HG03103 (cell line): ENCODE measurements around the gene C2orf68.
"Not testable (repeated sequence)": the region's sequence is repeated elsewhere in the genome, so short reads cannot be mapped to it uniquely, and the experiment has no call there.

Experiments
- ATAC-seq: cut with Tn5 transposase; IDR thresholded peaks from one replicate; pipeline ENCODE4 v1.9.1; 2021; ENCODE audit warnings: low read depth; ENCODE audit not compliant: unreplicated experiment

Gene C2orf68, protein sequence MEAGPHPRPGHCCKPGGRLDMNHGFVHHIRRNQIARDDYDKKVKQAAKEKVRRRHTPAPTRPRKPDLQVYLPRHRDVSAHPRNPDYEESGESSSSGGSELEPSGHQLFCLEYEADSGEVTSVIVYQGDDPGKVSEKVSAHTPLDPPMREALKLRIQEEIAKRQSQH

GRCh38 chr2:85611705-85612587, at the start of gene C2orf68:
C2orf68 (minus strand) TSS chr2:85612066; CDS start chr2:85611984, 82 bp downstream.
- peak; percentile 75 for ATAC-seq

- no peak for ATAC-seq
These were observed 49.4 kb upstream of the C2orf68 start for GRCh38 chr2:85661139-85661858.

DNA sequence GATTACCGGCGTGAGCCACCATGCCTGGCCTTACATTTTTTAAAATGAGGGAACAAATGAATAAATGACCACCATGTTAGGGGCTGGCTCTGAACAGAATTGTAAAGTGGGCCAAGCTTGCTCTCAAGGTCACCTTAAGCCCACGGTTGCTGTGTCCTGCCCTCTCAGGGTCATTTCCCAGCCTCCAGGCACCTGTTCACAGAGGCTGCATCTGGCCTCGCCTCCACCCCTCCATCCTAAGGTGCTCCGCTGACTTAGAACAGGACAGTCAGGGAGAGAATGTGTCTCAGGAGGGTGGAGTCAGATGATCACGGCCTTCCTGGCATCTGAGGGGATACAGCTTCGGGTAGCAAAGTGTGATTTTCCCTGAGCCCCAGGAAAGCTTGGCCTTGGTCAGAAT, 48.9 kb upstream of the C2orf68 start:
- ATAC-seq, result no peak

DNA sequence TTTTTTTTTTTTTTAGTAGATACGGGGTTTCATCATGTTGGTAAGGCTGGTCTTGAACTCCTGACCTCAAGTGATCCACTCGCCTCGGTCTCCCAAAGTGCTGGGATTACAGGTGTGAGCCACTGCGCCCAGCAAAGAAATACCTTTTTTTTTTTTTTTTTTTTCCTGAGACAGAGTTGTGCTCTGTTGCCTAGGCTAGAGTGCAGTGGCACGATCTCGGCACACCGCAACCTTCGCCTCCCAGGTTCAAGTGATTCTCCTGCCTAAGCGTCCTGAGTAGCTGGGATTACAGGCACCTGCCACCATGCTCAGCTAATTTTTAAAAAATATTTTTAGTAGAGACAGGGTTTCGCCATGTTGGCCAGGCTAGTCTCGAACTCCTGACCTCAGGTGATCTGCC, 48.4 kb upstream of the C2orf68 start:
- not testable (repeated sequence) for ATAC-seq

- no peak for ATAC-seq
These were observed 47.6 kb upstream of the C2orf68 start for GRCh38 chr2:85659324-85659981.

DNA sequence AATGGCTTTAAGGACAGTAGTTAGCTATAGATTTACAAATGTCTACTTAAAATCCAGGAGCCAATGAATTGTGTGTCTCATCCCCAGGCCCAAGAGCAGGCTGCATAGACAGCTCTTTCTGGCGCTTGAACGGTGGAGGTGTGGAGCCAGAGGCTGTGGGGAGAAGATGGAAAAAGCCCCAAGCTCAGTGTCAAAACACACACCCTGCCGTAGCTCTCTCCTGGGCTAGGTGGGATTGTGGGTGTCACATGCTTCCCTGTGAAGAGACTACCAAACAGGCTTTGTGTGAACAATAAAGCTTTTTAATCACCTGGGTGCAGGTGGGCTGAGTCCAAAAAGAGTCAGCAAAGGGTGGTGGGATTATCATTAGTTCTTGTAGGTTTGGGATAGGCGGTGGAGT, 45.5 kb upstream of the C2orf68 start:
- not testable (repeated sequence) for ATAC-seq

DNA sequence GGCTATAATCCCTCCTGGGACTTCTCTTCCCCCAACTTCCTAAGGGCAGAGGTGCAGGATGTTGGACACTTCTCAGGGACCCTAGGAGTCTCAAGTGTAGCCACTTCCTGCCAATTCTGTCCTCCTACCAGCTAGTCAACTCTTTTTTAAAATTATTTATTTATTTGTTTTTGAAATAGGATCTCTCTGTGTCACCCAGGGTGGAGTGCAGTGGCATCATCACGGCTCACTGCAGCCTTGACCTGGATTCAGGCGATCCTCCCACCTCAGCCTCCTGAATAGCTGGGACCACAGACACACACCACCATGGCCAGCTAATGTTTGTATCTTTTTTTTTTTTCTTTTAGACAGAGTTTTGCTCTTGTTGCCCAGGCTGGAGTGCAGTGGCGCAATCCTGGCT, 44.6 kb upstream of the C2orf68 start:
- no peak for ATAC-seq

DNA sequence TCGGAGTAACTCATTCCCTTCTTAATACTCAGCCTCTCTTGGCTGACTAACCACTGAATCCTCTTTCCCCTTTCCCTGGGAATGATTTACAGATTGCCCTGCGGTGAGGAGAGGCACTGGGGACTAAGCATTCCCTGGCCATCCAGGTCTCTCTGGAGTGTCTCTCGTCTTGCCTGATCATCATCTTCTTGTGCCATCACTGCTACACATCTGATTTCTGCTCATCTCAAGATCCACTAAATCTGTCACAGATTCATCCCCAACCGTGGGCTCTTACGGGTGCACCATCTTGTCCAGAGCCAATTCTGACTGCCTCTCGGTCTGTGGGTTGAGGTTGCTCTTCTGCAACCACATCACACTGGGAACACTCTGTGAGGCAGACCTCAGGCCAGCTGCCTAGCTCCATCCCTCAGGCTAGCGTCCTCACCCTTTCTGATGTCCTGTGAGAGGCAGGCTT, 44.1 kb upstream of the C2orf68 start:
- ATAC-seq, result no peak

GRCh38 chr2:85653996-85654395, 42.1 kb upstream of the C2orf68 start:
- no peak for ATAC-seq

DNA sequence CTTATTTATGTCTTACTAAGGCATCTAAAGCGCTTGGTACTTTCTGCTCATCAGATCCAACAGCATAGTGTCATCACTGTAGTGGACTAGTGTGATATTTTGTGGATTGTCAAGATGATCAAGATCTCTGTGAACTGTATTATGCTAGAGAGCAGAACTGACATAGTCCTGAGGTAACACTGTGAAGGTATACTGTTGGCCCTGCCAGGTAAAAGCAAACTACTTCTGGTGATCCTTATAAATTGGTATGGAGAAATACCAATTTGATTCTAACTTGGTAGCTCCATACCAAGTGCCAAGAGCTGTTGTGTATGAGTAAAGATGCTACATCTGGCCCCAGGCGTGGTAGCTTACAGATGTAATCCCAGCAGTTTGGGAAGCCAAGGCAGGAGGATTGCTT, 40.2 kb upstream of the C2orf68 start:
- ATAC-seq, result no peak

GRCh38 chr2:85651097-85651496, 39.2 kb upstream of the C2orf68 start:
- ATAC-seq, result no peak

DNA sequence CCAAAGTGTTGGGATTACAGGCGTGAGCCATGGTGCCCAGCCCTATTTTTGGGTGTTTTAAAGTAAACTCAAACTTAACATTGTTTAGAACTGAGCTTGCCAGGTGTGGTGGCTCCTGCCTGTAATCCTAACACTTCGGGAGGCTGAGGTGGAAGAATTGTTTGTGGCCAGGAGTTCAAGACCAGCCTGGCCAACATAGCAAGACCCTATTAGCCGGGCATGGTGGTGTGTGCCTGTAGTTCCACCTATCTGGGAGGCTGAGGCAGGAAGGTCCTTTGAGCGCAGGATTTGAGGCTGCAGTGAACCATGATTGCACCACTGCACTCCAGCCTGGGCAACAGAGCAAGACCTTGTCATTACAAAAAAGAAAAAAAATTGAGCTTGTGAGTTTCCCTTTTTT, 38.6 kb upstream of the C2orf68 start:
- no peak for ATAC-seq

DNA sequence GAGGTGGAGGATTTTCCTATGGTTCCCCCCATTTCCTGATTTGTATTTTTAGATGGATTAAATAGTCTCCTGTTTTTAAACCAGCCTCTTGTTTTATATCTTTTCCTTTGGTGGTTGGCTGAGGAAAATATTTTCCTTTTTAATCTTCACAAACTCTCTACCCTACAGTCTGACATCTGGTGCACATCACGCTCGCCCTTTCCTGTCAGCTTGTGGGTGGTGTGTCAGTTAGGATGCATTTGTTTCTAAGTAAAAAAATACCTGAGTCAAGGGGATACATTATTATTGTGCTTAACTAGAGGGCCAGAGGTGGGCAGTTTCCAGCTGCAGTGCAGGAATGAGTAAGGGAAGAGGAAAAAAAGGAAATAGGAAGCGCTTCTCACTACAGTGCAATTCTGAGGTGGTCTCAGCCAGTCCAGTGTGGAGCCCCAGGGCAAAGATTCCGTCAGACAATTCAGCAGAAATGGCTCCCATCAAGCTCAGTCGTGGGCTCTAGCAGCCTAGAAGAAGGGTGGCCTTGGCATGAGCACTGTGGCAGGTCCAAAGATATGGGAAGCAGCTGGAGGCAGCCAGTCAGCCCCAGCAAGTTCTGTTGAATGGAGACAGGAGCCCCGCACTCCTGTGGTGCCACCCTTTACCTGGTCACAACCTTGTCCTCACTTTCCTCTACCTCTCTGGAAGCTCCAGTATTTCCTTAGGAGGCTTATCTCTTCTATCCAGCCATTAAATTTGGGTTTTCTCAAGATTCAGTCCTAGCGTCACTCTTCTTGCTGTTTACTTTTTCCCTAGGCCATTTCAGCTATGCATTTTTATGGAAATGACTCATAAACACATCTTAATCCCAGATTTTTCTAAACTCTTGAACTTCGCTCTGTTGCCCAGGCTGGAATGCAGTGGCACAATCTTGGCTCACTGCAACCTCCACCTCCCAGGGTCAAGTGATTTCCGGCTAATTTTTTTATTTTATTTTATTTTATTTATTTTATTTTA, 37.6 kb upstream of the C2orf68 start:
- no peak for ATAC-seq

- ATAC-seq, result no peak
These were observed 36.8 kb upstream of the C2orf68 start for GRCh38 chr2:85648619-85649018.

- peak; percentile 75 for ATAC-seq
These were observed 36.1 kb upstream of the C2orf68 start for GRCh38 chr2:85647823-85648526.

DNA sequence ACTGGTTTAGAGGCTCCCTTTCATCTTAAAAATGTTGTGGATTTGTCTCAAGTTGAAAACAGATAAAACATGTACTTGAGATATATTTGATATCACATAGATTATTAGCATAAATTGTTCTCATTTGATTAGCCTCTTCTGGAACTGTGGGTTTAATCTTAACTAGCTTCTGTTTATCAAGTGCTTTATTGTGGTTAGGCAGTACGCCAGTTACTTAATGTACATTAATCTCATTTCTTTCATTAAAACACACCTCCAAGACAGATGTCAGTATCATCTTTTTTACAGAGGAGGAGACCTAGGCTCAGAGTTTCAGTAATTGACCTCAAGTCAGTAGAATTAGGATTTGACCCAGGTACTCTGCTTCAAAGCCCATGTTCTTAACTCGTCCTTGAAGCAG, 34.3 kb upstream of the C2orf68 start:
- ATAC-seq, result no peak

DNA sequence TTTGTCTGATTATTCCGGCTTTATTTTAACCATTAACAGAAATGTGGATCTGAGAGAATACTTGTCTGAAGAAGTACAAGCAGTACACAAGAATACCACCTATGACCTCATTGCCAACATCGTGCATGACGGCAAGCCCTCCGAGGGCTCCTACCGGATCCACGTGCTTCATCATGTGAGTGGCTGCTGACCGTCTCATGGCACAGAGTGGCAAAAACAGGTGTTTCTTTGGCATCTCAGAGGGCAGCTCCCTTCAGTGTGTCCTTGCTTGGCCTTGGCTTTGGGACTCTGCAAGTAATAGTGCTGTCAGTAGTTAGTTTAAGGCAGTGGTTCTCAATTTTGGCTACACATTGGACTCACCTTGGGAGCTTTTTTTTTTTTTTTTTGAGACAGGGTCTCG, 33.0 kb upstream of the C2orf68 start:
- ATAC-seq, result no peak

DNA sequence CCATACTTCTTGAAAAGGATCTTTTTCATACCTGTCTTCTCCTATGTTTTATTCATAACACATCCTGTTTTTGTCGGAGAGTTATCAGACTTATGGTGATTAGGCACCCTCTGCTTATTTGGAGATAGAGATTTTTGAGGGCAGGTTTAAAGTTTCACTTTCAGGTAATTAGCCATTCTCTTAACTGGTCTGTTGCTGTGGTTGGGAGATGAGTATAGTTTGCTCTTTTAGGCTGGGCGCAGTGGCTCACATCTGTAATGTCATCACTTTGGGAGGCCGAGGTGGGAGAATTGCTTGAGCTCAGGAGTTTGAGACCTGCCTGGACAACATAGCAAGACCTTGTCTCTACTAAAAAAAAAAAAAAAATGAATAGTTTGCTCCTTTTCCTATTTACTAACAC, 30.9 kb upstream of the C2orf68 start:
- ATAC-seq, result no peak

DNA sequence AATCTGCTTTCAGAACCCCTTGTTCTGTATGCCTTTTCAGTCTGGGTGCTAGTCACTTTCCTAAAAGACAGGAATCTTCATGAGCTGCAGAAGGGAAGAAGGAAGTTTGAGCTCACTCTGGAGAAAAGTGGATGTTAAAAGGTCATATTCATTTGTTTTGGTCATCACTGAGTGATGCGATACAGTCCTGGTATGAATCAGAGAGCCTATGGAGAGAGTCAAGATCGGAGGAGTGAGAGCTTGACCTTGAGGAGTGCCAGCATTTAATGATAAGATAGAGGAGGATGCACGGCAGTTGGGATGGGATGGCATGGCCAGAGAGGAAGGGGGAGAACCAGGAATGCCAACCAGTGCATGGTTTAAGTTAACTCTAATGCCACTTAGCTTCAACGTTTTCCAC, 23.8 kb upstream of the C2orf68 start:
- no peak for ATAC-seq
